PC-3 (cell line): ENCODE results near the gene DUSP18. TPM values are rescaled to one million over a fixed set of nuclear protein-coding genes. Genes with fewer than 3 reads are reported as not detected.

Source experiments
- ATAC-seq: fragments of 200-7000 bp; cut with Tn5 transposase; 2 replicates; pipeline ENCODE4 v1.9.1; 2020; ENCODE audit warnings: mild to moderate bottlenecking, moderate library complexity
- BruUV-seq: library from RNA; stranded (reverse); fragments of 400-500 nt; replicated peaks from 2 replicates; lab custom pipeline; 2021; lab: Mats Ljungman, UMichigan
- CTCF ChIA-PET: fragments of 300-600 bp; sonication (Branson Sonifier 250); formaldehyde crosslinking; loops from one replicate; lab custom pipeline; 2022; ENCODE audit warnings: antibody characterized with exemption; lab: Charles Lee
- POLR2A ChIA-PET: fragments of 300-600 bp; sonication (Branson Sonifier 250); formaldehyde crosslinking; loops from one replicate; lab custom pipeline; 2022; ENCODE audit warnings: antibody characterized with exemption; ENCODE audit not compliant: unreplicated experiment; lab: Charles Lee
- DNase-seq: peaks from one replicate; pipeline ENCODE4 v3.0.0-alpha.2; 2015
- H2AFZ ChIP-seq: fragments of 300-600 bp; sonication (generic); 2 replicates; pipeline ENCODE4 v1.6.0; 2016; ENCODE audit warnings: antibody characterized with exemption, low read length
- H3F3A ChIP-seq: fragments of 300-600 bp; sonication (generic); one replicate; pipeline ENCODE4 v1.6.0; 2017; ENCODE audit warnings: antibody characterized with exemption, low read length, control low read depth, mild to moderate bottlenecking; ENCODE audit not compliant: unreplicated experiment
- H3K27ac ChIP-seq: fragments of 300-600 bp; sonication (generic); 2 replicates; pipeline ENCODE4 v1.5.1; 2016; ENCODE audit warnings: mild to moderate bottlenecking, low read length
- H3K27me3 ChIP-seq: fragments of 300-600 bp; sonication (generic); 2 replicates; pipeline ENCODE4 v1.6.1; 2016; ENCODE audit warnings: low read length, mixed read lengths
- H3K36me3 ChIP-seq: fragments of 300-600 bp; sonication (generic); 2 replicates; pipeline ENCODE4 v1.6.1; 2016; ENCODE audit warnings: low read depth, mixed run types, low read length, mixed read lengths
- H3K4me1 ChIP-seq: fragments of 300-600 bp; sonication (generic); 2 replicates; pipeline ENCODE4 v1.5.1; 2016; ENCODE audit warnings: low read length; ENCODE audit not compliant: insufficient read depth
- H3K4me2 ChIP-seq: fragments of 300-600 bp; sonication (generic); 2 replicates; pipeline ENCODE4 v1.6.0; 2016; ENCODE audit warnings: low read length
- H3K4me3 ChIP-seq: fragments of 300-600 bp; sonication (generic); 2 replicates; pipeline ENCODE4 v1.5.1; 2016; ENCODE audit warnings: mild to moderate bottlenecking, low read length, mixed read lengths
- H3K79me2 ChIP-seq: fragments of 300-600 bp; sonication (generic); 2 replicates; pipeline ENCODE4 v1.6.1; 2017; ENCODE audit warnings: low read length, mixed read lengths
- H3K9ac ChIP-seq: fragments of 300-600 bp; sonication (generic); 2 replicates; pipeline ENCODE4 v1.6.0; 2016; ENCODE audit warnings: mild to moderate bottlenecking, low read length
- H3K9me2 ChIP-seq: fragments of 300-600 bp; sonication (generic); replicated peaks from 2 replicates; pipeline ENCODE4 v1.6.1; 2016; ENCODE audit warnings: mixed run types, low read length, mixed read lengths
- H3K9me3 ChIP-seq: fragments of 300-600 bp; sonication (generic); 2 replicates; pipeline ENCODE4 v1.6.1; 2016; ENCODE audit warnings: low read length, mixed read lengths
- H4K20me1 ChIP-seq: fragments of 300-600 bp; sonication (generic); 2 replicates; pipeline ENCODE4 v1.6.1; 2016; ENCODE audit warnings: low read length, mixed read lengths
- CTCF ChIP-seq: fragments of 300-600 bp; sonication (generic); conservative IDR thresholded peaks from 2 replicates; pipeline ENCODE4 v1.5.1; 2017; ENCODE audit warnings: antibody characterized with exemption, low read depth, mild to moderate bottlenecking, low read length
- EZH2 ChIP-seq: fragments of 300-600 bp; sonication (generic); IDR thresholded peaks from one replicate; pipeline ENCODE4 v1.6.1; 2017; ENCODE audit warnings: antibody characterized with exemption, mild to moderate bottlenecking, low read length; ENCODE audit not compliant: unreplicated experiment
- EZH2phosphoT487 ChIP-seq: fragments of 300-600 bp; sonication (generic); IDR thresholded peaks from 2 replicates; pipeline ENCODE4 v1.6.1; 2018; ENCODE audit warnings: mild to moderate bottlenecking, antibody characterized with exemption, low read length, borderline replicate concordance
- intact Hi-C: fragments of 100-400 bp; cut with micrococcal nuclease; formaldehyde crosslinking; loops from 2 replicates; pipeline ENCODE4 v1.9.0; 2023
- total RNA-seq: library from RNA; depleted of rRNA; stranded (reverse); fragments of >200 nt; gene quantifications from 2 replicates; pipeline ENCODE4 v1.2.3, GENCODE V29; 2014

DUSP18 gene
- total RNA-seq, 1 experiment from 2014 or later = 7.7 TPM

GRCh38 chr22:30640839-30641430 is 26.7 kb downstream of the DUSP18 start:
- Histone ChIP-seq H3K36me3 (no peaks in the 10 kb centered on the region), H3K79me2 (peaks cover 39% of the 10 kb centered on the region), H3F3A (no peaks in the 10 kb centered on the region), H3K4me1 (peaks cover 31% of the 10 kb centered on the region), H3K4me3 (no peak overlapping the region), H3K4me2 (no peak overlapping the region), H4K20me1 (no peaks in the 10 kb centered on the region), H3K27ac (no peak overlapping the region), H3K9me3 (no peaks in the 10 kb centered on the region), H3K9me2 (no peaks in the 10 kb centered on the region), H3K27me3 (no peaks in the 10 kb centered on the region), H3K9ac (no peak overlapping the region), H2AFZ (no peak overlapping the region)
- DNase-seq (no peak), ATAC-seq (no peak)
- BruUV-seq = no TSS peak
- ChIA-PET CTCF (no interaction called here), POLR2A (no interaction called here)
- intact Hi-C loops = no loop called here
- TF ChIP-seq EZH2phosphoT487 = no peak
- TF ChIP-seq CTCF = no peak
- no peak for TF ChIP-seq EZH2

- H3K36me3 ChIP-seq = no peaks in the 10 kb centered on the region
- DNase-seq (no peak), ATAC-seq (no peak)
- H3K4me2 ChIP-seq = no peak overlapping the region
- intact Hi-C loops = no loop called here
- H3K27me3 ChIP-seq = no peaks in the 10 kb centered on the region
- no peak overlapping the region for H3K9ac ChIP-seq
- CTCF ChIA-PET = no interaction called here
- no peak overlapping the region for H3K27ac ChIP-seq
- H3K9me3 ChIP-seq = no peaks in the 10 kb centered on the region
- POLR2A ChIA-PET = no interaction called here
- H3K4me1 ChIP-seq = peaks cover 31% of the 10 kb centered on the region
- no peaks in the 10 kb centered on the region for H4K20me1 ChIP-seq
- BruUV-seq = no TSS peak
- peaks cover 41% of the 10 kb centered on the region for H3K79me2 ChIP-seq
- no peaks in the 10 kb centered on the region for H3F3A ChIP-seq
- no peak overlapping the region for H2AFZ ChIP-seq
- TF ChIP-seq EZH2 = no peak
- no peak for TF ChIP-seq CTCF
- no peak for TF ChIP-seq EZH2phosphoT487
- no peak overlapping the region for H3K4me3 ChIP-seq
- H3K9me2 ChIP-seq = no peaks in the 10 kb centered on the region
Observed at GRCh38 chr22:30640361-30640760, 27.3 kb downstream of the DUSP18 start.

- no peaks in the 10 kb centered on the region for H3K36me3 ChIP-seq
- BruUV-seq = no TSS peak
- H3K4me2 ChIP-seq = peak overlapping the region; percentile 100
- H3K9me3 ChIP-seq = no peaks in the 10 kb centered on the region
- DNase-seq (no peak), ATAC-seq (no peak)
- POLR2A ChIA-PET = no interaction called here
- H3F3A ChIP-seq = no peaks in the 10 kb centered on the region
- no peak overlapping the region for H2AFZ ChIP-seq
- no peaks in the 10 kb centered on the region for H4K20me1 ChIP-seq
- no peak overlapping the region for H3K27ac ChIP-seq
- H3K79me2 ChIP-seq = peaks cover 34% of the 10 kb centered on the region
- H3K4me1 ChIP-seq = peaks cover 23% of the 10 kb centered on the region
- H3K27me3 ChIP-seq = no peaks in the 10 kb centered on the region
- CTCF ChIA-PET = no interaction called here
- H3K4me3 ChIP-seq = peak overlapping the region; percentile 96
- TF ChIP-seq EZH2 (no peak), EZH2phosphoT487 (no peak), CTCF (no peak)
- no peaks in the 10 kb centered on the region for H3K9me2 ChIP-seq
- intact Hi-C loops = no loop called here
- H3K9ac ChIP-seq = no peak overlapping the region
Observed at GRCh38 chr22:30637701-30638114, 30.0 kb downstream of the DUSP18 start.
